ENCODE results near the gene LGALS12.
"Not testable (repeated sequence)": the region's sequence is repeated elsewhere in the genome, so short reads cannot be mapped to it uniquely, and the experiment has no call there.

Gene LGALS12

DNA sequence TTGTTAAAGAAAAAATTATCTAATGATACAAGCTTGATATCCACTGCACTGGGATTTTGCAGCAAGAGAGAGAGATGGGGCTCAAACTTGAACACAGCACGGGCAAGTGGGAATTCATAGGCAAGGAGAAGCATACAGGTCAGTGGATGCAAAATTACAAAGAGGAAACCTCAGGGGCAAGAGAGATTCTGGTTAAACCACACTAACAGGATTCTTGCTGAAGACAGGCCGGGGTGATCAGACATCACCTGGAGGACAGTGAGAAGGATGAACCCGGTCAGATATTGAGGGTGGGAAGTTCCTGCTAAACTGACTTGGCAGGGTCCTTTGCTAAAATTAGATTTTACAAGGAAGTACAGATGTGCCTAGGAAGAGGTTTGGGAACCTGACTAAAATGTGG, 28.2 kb downstream of the LGALS12 start:
- DNase-seq = no peak

DNA sequence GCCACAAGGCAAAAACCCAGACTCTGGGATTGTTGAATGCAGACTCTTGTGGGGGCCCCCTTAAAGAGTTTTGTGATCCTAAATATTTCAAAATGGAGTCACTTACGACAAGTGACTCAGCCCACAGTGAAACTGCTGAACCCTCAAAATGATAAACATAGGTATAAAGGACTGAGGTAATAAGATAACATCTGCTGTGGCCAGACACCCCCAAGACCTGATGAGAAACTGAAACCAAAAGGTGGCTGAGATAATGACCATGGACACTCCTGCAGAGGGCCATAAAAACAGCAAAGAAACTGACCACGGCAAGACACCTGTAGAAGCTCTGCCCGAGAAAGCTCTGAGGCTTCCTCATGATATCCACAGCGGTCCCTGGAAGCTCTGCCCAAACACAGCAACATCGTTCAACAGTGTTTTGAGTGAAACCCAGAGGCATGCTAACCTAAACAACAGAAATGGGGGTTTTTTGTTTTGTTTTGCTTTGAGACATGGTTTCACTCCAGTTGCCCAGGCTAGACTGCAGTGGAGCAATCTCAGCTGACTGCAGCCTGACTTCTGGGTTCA, 29.1 kb downstream of the LGALS12 start:
- peak; percentile 71 for DNase-seq

DNA sequence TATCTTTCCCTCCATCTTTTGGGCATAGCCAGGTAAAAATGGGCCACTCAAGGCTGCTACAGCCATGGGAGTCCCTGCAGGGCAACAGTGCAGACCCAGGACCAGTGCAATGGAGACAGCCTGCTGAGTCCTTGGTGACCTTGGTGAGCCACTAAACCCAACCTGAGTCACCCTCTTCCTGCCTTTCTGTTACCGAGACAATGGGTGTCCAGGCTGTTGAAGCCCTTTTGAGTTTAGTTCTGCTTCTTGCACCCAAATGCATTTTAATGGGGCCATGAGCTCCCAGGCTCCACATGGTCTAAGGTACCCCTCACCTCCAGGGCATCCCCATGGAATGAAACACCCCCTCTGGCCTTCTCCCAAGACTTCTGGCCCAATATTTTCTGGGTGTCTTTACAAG, 29.9 kb downstream of the LGALS12 start:
- DNase-seq = no peak

DNA sequence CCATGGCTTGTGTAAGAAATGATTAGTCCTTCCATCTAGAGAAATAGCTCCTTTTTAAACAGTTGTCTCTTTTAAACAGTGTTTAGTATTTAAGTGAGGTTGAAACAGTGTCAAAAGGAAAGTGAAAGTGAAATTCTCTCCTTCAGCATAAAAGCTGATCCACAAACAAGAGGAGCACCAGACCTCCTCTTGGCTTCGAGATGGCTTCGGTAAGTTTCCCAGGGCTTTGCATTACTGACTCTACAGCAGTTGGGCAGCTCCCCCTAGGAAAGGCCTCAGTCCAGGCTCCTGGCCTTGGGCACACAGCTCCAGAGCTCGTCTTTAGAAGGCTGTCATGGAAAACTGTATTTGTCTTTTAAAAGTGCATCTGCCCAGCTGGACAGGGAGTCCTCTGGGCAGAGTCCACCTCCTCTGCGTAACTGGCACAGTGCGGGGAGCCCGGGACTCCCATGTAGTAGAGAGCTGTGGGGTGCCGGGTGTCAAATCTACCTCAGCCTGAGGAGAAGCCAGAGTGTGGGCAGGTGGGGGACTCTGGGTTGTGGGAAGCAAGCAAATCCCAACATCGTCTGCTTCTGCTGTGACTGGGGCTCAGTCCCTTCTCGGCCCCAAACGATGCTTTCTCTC, 30.9 kb downstream of the LGALS12 start, which contains the start of gene PLAAT4:
Gene PLAAT4, plus strand, starts transcription at position 140 of the 624 bp plus-strand sequence. Its CDS starts 61 bp downstream, at position 201.
- peak; percentile 75 for DNase-seq

DNA sequence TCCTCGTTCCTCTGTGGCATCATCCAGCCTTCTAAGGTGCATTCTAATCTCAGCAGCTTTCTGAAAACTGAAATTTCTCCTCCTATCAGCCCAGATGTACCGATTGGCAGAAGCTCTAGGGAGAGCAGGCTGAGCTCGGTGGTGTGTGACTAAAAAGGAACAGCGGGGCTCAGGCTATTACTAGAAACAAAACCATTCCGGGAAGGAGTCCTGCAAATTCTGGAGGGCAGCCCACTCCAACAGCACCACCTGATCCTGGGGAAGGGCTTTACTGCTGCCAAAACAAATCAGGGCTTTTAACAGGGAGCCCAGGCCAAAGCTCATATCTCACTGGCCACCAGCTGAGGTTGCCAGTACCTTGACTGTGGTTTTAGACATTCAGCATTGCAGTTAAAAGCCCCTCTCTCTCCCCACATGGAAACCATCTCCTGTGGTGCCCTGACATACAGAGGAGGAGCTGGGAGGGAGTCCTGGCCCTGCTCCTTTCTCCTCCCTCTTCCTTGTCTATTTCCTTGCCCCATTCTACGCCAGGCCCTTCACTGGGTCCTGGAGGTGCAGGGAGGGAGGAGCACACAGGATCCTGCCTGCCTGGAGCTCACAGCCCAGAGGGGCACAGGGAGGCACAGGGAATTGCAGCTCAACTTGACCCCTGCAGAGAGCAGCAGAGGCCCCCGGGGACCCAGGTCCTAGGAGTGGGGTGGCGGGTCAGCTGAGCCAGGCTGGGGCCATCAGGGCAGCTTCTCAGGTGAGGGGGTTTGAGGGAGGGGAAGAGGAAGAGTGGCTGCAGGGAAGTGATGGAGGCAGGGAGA, 31.6 kb downstream of the LGALS12 start:
- no peak for DNase-seq

DNA sequence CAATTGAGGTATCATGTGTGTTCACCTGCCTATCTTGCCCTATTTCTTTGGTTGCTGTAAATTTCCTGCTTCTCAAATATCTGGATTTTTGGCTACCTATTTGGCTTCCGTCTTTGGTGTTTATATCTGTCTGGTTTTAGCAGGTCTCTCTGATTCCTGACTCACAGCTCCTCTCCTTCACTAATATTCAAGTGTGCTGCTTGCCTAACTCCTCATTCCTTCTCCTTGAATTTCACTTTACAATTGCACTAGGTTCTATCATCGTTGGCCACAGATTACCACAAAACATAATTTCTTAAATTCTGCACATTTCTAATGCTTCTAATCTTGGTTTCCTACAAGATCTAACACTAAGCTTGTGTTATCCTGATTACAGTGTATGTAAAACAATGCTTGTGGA, 36.6 kb downstream of the LGALS12 start:
- DNase-seq = not testable (repeated sequence)

DNA sequence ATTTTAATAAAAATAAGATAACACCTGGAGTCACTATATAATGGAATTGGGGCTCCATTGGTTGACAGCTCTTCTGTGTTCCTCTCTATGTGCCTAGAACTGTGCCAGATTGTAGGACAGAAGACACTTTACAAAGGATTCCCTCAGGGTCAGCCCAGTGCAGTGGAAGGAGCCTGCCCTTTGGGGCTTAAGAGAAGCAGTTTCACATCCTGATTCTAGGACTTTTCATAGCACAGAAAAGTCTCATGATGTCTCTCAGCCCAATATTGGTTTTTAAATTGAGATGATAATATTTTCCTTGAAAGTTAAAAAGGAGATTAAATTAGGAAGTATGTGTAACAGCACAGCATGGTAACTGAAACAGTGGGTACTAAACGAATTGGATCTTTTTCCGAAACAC, 37.8 kb downstream of the LGALS12 start:
- DNase-seq = peak; percentile 62

DNA sequence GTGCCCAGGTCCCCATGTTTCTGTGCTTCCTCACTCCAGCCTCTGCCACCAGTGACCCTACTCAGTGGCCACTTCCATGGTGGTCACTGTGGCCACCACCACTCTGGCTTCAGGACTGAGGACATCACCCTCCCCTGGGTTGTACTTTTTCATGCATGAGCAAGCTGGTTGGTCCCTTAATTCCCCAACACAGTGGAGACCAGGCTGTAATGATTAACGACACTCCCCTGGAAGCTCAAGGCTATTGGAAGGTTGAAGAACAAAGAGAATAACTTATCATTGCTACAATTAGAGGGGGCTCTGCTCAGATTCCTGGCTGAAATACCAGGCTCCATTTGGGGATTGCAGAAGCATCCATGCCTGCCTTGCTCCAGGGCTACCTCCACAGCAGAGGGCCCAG, 41.2 kb downstream of the LGALS12 start:
- DNase-seq = no peak

DNA sequence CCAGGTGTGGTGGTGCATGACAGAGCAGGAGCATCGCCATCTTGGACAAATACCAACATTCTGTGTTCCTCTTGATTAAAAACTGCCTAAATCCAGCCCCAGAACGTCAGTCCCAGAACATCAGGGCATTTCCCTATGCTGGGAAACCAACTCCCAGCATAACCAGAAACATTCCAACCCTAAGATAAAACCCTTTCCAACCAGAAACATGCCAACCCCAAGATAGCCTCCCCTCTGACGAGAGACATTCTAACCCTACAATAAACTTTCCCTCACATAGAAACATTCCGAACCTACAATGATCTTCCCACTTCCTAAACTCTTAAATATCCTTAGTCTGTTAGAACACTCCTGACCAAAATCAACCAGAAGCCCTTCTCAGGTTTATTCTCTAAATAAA, 42.3 kb downstream of the LGALS12 start:
- no peak for DNase-seq

DNA sequence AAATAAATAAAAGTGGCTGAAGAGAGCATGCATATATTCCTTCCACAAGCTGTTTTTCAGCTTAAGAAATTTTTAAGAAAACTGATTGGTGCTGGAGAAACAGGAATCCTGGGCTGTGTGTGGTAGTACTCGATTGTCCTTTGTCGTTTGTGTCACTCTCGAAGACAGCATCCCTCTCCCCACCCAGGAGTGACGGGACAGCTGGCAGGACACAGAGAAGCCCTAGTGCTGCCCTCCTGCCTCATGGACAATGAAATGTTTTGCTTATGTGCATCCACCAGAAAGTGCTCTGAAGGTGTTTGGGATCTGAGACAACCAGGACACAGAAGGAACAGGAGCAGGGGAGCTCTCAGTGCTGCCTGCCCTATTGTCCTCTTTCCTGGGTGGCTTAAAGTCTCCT, 43.5 kb downstream of the LGALS12 start:
- no peak for DNase-seq

DNA sequence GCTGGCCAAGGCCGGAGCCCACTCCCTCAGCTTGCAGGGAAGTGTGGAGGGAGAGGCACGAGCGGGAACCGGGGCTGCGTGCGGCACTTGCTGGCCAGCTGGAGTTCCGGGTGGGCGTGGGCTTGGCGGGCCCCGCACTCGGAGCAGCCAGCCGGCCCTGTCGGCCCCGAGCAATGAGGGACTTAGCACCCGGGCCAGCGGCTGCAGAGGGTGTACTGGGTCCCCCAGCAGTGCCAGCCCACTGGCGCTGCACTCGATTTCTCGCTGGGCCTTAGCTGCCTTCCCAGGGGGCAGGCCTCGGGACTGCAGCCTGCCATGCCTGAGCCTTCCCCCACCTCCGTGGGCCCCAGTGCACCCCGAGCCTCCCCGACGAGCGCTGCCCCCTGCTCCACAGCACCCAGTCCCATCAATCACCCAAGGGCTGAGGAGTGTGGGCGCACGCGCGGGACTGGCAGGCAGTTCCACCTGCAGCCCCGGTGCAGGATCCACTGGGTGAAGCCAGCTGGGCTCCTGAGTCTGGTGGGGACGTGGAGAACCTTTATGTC, 44.3 kb downstream of the LGALS12 start:
- DNase-seq = not testable (repeated sequence)

DNA sequence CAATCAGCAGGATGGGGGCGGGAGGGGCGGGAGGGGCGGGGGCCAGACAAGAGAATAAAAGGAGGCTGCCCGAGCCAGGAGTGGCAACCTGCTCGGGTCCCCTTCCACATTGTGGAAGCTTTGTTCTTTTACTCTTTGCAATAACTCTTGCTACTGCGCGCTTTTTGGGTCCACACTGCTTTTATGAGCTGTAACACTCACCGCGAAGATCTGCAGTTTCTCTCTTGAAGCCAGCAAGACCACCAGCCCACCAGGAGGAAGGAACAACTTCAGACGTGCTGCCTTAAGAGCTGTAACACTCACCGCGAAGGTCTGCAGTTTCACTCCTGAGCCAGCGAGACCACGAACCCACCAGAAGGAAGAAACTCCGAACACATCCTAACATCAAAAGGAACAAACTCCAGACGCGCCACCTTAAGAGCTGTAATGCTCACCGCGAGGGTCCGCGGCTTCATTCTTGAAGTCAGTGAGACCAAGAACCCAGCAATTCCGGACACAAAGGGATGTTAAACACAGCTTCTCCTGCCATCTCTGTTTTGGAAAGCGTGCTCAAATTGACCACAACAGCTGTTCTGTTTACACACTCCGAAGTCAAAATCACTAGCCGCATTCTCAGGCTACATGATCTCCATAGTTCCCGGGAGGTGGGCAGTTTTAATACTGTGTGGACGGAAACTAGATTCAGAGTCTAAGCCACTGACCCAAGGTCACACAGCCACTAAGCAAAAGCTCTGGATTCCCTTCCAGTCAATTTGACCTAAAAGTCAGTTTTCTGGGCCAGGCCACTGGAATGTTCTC, 45.4 kb downstream of the LGALS12 start:
- DNase-seq = no peak

DNA sequence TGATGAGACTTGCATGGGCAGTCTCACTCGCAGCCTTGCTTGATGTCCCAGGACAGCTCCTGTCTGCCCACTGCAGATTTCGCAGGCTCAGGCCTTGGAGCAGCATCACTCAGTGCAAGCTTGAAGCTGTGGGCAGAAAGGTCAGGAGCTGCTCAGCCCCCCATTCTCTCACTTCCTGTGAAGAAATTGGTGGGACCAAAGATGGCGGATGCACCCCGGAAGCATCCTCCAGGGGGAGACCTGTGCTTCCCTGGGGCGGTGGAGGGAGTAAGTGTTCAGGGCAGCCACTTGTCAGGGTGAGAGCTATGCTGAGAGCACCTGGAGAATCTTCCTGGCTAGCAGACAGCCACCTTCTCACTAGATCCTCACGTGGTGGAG, 46.0 kb downstream of the LGALS12 start:
- DNase-seq = no peak

DNA sequence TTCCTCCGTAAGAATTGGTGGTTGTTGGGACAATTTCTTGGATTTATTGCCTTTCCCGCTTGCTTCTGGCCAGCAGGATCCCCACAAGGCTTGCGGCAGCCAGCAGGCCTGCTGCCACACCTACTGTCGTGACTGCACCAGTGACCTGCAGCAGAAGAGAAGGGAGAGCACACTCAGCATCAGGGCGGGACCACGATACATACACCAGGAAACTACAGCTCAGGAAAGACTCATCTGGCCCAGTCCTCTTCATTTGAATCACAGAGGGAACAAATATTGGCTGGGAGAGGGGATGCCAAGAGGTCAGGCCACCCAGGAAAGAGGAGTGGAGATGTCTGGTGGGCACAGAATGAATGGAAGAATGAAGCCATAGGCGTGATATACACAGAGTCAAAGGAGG, 47.0 kb downstream of the LGALS12 start:
- DNase-seq = no peak

DNA sequence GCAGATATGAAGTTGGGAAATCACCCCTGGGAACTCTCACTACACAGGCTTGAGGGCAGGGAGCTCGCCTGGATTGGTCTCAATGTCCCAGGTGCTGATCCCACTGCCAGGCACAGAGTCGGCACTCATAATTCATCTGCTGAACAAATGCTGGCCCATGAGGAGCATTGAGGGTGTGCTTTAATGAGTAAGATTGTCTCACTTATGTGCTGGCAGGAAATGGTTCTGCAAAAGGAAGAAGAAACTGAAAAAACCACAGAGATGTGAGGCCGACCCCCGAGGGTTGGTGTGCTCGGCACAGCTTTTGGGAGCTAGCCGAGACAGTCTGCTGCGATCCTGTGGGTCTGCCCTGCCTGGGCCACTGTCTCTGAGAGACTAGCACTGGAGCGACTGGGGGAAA, 47.9 kb downstream of the LGALS12 start:
- no peak for DNase-seq

DNA sequence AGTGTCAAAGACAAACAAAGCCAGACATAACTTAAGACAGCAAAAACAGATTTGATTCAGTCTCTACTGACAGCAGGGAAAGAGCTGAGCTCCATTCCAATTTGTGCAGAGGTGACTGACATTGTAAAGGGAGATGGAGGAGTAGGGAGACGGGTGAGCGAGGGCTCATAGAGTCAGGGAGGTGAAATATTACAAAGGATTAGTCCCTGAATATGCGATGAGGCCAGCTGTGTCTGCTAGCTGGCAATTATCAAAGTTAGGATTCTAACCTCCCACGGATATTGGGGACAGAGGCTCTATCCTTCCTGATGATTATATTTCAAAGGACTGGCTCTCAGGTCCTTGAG, 49.0 kb downstream of the LGALS12 start:
- no peak for DNase-seq

DNA sequence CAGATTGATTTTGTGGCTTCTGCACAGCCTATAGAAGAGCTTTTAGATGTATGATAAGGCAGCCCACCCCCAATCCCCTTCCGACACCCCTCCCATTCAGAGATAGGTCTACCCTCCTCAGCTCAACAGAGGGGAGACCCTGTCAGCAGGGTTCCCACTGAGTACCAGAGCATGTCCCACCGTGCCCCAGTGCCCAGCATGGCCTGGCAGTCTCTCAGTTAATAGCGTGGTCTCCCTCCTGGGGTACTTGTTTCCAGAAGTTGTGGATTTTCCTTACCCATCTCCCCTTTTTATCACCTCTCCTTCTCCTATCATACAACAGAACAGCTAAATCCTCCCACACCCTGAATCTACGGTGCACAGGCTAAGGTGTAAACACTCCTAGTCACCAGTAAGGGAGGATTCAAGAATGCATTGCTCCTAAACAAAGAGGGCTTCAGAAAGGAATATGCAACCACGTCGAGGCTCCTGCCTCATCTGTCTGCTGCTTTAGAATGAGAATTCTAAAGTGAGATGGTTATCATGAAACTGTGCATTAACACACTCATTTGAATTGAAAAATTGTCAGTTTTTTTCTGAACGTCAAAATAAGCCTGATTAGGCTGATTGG, 50.6 kb downstream of the LGALS12 start:
- no peak for DNase-seq

DNA sequence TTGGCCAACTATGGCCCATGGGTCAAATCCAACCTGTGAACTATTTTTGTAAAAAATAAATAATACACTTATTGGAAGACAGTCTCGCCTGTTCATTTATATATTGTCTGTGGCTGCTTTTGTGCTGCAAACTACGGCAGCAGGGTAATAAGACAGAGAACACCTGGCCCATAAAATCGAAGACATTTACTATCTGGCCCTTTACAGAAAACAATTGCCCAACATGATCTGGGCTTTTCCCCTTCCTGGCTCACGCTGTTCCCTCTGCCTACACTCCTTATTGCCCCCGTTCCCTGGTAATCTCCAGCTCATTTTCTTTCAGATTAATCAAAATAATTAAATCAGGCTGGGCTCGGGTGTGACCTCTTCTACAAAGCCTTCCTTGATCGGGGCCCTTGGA, 51.7 kb downstream of the LGALS12 start:
- DNase-seq = no peak

DNA sequence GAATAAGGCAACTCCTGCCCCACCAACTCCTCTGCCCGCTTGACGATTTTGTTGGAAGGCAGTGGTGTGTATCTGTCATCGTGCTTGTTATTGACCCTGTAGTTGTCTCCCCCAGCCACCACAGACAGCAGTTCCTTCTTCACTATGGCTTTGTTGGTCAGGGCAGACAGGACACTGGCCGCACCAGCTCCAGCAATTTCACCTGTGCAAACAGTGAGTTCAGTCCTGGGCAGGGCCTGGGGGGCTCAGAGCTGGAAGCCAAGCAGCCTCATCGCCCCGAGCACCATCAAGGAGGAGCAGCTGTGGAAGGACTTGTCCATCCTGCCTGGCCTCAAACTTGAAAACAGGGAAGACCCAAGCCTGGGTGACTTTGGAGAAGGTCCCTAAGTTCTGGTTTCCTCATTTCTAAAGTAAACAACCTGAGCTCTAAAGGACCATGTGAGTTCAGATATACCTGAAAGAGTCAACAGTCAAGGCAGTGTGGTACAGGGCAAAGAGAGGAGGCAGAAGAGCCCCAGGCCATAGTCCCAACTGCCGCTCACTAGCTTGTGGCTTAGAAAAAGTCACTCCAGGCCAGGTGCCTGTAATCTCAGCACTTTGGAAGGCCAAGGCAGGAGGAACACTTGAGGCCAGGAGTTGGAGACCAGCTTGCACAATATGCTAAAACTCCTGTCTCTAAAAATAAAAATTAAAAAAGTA, 52.7 kb downstream of the LGALS12 start:
- no peak for DNase-seq

DNA sequence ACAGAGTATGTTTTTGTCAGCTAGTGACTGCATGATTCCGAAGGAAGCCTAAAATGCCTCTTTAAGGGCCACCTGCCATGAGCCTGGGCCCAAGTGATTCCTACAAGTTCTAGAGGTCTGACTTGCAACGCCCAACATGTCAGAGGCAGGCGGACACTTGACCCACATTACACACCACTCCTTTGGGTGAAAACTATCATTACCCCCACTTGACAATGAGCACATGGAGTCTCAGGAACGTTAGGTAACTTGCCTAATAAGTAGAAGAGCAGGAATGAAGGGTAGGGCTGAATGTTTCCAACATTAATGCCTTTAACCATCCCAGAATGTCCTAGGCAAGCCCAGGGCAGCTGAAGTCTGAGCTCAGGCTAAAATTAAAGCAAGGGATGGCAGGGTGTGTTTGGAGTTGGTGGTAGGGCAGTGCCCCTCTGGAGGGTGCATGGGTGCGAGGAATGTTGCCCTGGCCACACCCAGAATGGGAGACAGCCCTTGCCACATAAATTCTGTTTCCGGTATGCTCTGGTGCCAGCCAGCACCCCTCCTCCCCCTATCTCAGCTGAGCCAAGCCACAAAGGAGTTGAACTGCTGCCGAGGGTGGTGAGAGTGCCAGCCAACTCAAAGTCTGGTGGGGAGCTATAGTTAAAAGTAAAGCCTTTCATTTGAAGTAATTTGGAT, 54.8 kb downstream of the LGALS12 start:
- DNase-seq = peak; percentile 78
